ENCODE measurements around the gene NSMCE1.

DNA sequence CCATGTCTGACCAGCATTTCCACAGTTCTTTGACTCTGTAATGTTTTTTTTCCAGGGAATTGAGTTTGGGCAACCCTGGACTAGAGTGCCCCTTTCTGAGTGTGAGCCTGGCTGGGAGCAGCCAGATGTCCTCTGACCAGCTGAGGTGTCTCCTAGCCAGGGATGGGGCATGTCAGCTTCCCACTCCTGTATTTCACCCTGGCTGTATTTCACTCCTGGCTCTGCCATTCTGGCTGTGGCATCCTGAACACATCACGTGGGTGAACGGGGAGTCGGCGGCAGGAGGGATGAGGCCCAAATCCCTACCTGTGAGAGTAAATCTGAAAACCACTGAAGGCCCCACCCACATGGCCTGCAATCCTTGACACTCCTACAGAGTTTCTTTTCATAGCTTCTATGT is 34.0 kb downstream of the NSMCE1 start:
- TF ChIP-seq CTCF (IDR thresholded peaks at IDR 0.05) (no peak), POLR2A (IDR thresholded peaks at IDR 0.05) (no peak)
